ENCODE measurements around the gene DCTN3. TPM values are rescaled to one million over a fixed set of nuclear protein-coding genes. Genes with fewer than 3 reads are reported as not detected.

The DCTN3 gene
- total RNA-seq, 1 donor from 2014 or later: 78.6 TPM

- peaks cover 35% of the 10 kb centered on the region for H3K4me1 ChIP-seq
These were observed 14.4 kb upstream of the DCTN3 start for GRCh38 chr9:34634551-34635248.

DNA sequence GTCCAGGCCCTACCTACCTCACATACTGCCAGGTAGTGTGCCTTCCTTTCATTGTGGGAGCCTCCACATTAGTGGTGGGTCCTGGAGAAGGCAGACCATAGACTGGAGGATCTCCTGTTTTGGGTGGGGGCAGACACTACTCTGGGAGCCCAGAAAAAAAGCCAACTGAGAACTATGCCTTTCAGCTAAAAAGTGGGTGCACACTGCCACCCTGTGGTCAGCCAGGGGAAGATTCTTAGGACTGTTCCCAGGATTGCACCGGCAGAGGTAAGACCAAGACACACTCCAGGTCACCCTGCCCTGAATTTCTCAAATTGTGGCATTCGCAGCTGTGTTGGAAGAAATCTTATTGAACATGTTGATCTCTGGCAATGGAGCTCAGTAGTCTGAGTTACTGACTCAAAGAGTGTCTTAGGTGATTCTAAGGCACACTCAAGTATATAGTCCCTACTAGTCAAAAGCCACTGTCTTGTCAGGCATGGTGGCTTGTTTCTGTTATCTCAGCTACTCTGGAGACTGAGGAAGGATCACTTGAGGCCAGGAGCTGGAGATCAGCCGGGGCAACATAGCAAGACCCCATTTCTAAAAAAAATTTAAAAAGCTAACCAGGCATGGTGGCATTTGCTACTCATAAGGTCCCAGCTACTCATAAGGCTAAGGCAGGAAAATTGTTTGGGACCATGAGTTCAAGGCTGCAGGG lies 13.7 kb upstream of the DCTN3 start:
- Histone ChIP-seq H3K27ac (no peak overlapping the region), H3K36me3 (no peaks in the 10 kb centered on the region), H3K9me3 (no peaks in the 10 kb centered on the region), H3K27me3 (no peaks in the 10 kb centered on the region), H3K4me3 (no peak overlapping the region), H3K4me1 (peaks cover 39% of the 10 kb centered on the region)
- no peak for DNase-seq (ENCODE audit: extremely low spot score in 2 of 2)
- TF ChIP-seq POLR2A (IDR thresholded peaks at IDR 0.05): no peak
- peak; percentile 62 to 87 (median 70) for TF ChIP-seq CTCF (IDR thresholded peaks at IDR 0.05)
- intact Hi-C loops (cut with DNase I): loop anchor here (2.0 kb wide), 1 partner anchor 21 kb away; the partner anchor contains the start of gene RPP25L

More at GRCh38 chr9:34634551-34635248, 14.4 kb upstream of the DCTN3 start:
- Histone ChIP-seq H3K36me3 (no peaks in the 10 kb centered on the region), H3K27ac (no peak overlapping the region), H3K9me3 (no peaks in the 10 kb centered on the region), H3K4me3 (no peak overlapping the region), H3K27me3 (no peaks in the 10 kb centered on the region)
- DNase-seq (ENCODE audit: extremely low spot score in 2 of 2): no peak
- intact Hi-C loops (cut with DNase I): loop anchor here (2.0 kb wide), 1 partner anchor 22 kb away; the partner anchor contains the start of gene RPP25L
- TF ChIP-seq POLR2AphosphoS5 (IDR thresholded peaks at IDR 0.05; ENCODE audit: insufficient read depth in 1 of 2, low read depth in 1 of 2) (no peak), CTCF (IDR thresholded peaks at IDR 0.05) (no peak), POLR2A (IDR thresholded peaks at IDR 0.05) (no peak)

- TF ChIP-seq CTCF (IDR thresholded peaks at IDR 0.05): no peak
- TF ChIP-seq POLR2A (IDR thresholded peaks at IDR 0.05): no peak
- TF ChIP-seq POLR2AphosphoS5 (IDR thresholded peaks at IDR 0.05; ENCODE audit: insufficient read depth in 1 of 2, low read depth in 1 of 2): no peak
- no peaks in the 10 kb centered on the region for H3K27me3 ChIP-seq
- intact Hi-C loops (cut with DNase I): no loop called here
- no peak overlapping the region for H3K4me3 ChIP-seq
- peaks cover 34% of the 10 kb centered on the region for H3K4me1 ChIP-seq
- no peaks in the 10 kb centered on the region for H3K9me3 ChIP-seq
- no peak for DNase-seq (ENCODE audit: extremely low spot score in 2 of 2)
- H3K36me3 ChIP-seq: no peaks in the 10 kb centered on the region
- no peak overlapping the region for H3K27ac ChIP-seq
These were observed 12.9 kb upstream of the DCTN3 start for GRCh38 chr9:34633166-34633565.

DNA sequence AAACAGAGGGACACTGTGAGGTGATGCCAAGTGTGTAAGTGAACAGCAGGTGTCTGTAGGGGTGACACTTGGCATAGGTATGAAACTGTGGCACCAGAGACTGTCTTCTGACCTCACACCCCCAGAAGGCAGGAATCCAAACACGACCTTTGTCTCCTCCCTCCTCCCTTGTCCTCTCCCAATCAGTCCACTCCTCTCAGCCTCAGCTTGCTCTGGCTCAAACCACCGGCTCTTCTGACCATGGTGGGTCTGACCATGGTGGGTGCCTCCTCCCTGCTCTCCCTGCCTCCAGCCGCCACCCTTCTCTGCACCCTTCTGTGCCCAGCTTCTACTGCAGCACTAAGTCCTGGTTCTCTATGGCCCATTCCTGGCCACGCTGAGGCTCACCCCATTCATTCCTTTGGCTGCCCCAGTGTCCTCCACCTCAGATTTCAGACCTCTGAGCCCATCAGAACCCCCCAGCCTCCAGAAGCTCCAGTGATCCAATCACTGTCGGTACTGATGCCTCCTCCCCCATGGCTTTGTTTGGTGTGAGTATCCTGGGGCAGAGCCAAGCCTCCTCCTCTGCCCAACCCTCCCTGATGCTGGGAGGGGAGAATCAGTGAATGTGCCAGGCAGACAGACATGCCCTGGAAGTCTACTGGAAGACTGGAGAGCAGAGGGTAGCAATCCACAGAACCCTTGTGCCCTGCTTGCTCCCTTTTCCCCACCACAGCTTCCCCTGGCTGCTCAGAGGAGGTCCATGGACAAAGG lies 10.3 kb upstream of the DCTN3 start:
- peaks cover 8% of the 10 kb centered on the region for H3K27me3 ChIP-seq
- no peak overlapping the region for H3K27ac ChIP-seq
- intact Hi-C loops (cut with DNase I): no loop called here
- TF ChIP-seq CTCF (IDR thresholded peaks at IDR 0.05): no peak
- no peak for TF ChIP-seq POLR2AphosphoS5 (IDR thresholded peaks at IDR 0.05; ENCODE audit: insufficient read depth in 1 of 2, low read depth in 1 of 2)
- TF ChIP-seq POLR2A (IDR thresholded peaks at IDR 0.05): no peak
- peaks cover 15% of the 10 kb centered on the region for H3K4me1 ChIP-seq
- no peaks in the 10 kb centered on the region for H3K9me3 ChIP-seq
- no peak for DNase-seq (ENCODE audit: extremely low spot score in 2 of 2)
- H3K4me3 ChIP-seq: no peak overlapping the region
- H3K36me3 ChIP-seq: no peaks in the 10 kb centered on the region

Data from vagina (tissue), 2 donors.